ENCODE measurements around the gene GNAQ. TPM values are rescaled to one million over a fixed set of nuclear protein-coding genes. Genes with fewer than 3 reads are reported as not detected.

Gene GNAQ
- polyA plus RNA-seq, 2 of the 4 experiments (the other 2 are of a cell fraction), result 17.9 to 60.0 TPM

GRCh38 chr9:77917800-77918199 is 113.8 kb downstream of the GNAQ start (continued):
- TF ChIP-seq MAZ (IDR thresholded peaks at IDR 0.05; ENCODE audit: borderline replicate concordance, low read depth, low read length), result no peak
- TF ChIP-seq KDM1A (IDR thresholded peaks at IDR 0.05; ENCODE audit: low read depth), result no peak
- TF ChIP-seq PHF8 (IDR thresholded peaks at IDR 0.05; ENCODE audit: borderline replicate concordance, low read depth), result no peak
- TF ChIP-seq KDM5A (IDR thresholded peaks at IDR 0.05), result no peak
- no peak for TF ChIP-seq EP300 (IDR thresholded peaks at IDR 0.05)

GRCh38 chr9:77916820-77917219 is 114.8 kb downstream of the GNAQ start:
- ATAC-seq, result no peak
- no peak for FAIRE-seq
- no peak overlapping the region for H3K27ac ChIP-seq
- H3K9me3 ChIP-seq, result no peaks in the 10 kb centered on the region
- no peak overlapping the region for H3K4me3 ChIP-seq
- no peak for TF ChIP-seq USF2 (IDR thresholded peaks at IDR 0.05)
- TF ChIP-seq CBX2 (IDR thresholded peaks at IDR 0.05; ENCODE audit: borderline replicate concordance, low read depth), result no peak
- TF ChIP-seq SREBF2 (IDR thresholded peaks at IDR 0.05), result no peak
- TF ChIP-seq REST (IDR thresholded peaks at IDR 0.05), result no peak
- TF ChIP-seq PBX3 (IDR thresholded peaks at IDR 0.05), result no peak
- no peak for TF ChIP-seq ZSCAN20 (CRISPR knock-in tag; IDR thresholded peaks at IDR 0.05)
- TF ChIP-seq FOSB (CRISPR knock-in tag; IDR thresholded peaks at IDR 0.05), result no peak
- no peak for TF ChIP-seq NPAS2 (CRISPR knock-in tag; IDR thresholded peaks at IDR 0.05; ENCODE audit: borderline replicate concordance)
- TF ChIP-seq POLR2A (IDR thresholded peaks at IDR 0.05; ENCODE audit: low read length), result no peak
- TF ChIP-seq EP300 (IDR thresholded peaks at IDR 0.05), result no peak
- TF ChIP-seq JUNB (IDR thresholded peaks at IDR 0.05), result no peak
- no peak for TF ChIP-seq HOXB5 (CRISPR knock-in tag; IDR thresholded peaks at IDR 0.05)
- no peak for TF ChIP-seq FOXS1 (CRISPR knock-in tag; IDR thresholded peaks at IDR 0.05)
- TF ChIP-seq RNF2 (IDR thresholded peaks at IDR 0.05; ENCODE audit: borderline replicate concordance, low read depth), result no peak
- TF ChIP-seq TFCP2L1 (CRISPR knock-in tag; IDR thresholded peaks at IDR 0.05), result no peak
- no peak for TF ChIP-seq HEYL (CRISPR knock-in tag; IDR thresholded peaks at IDR 0.05)
- no peak overlapping the region for H3K4me2 ChIP-seq
- DNase-seq (ENCODE audit: low read depth in 1 of 2, low spot score in 1 of 2), result no peak
- WGBS (ENCODE audit: missing lambda C conversion rate), result 89% methylated on average over 3 of the region's 3 CpGs
- H3K4me1 ChIP-seq, result no peaks in the 10 kb centered on the region
- POLR2A ChIA-PET, result no interaction called here
- CTCF ChIA-PET, result interaction anchor here (1.3 kb wide), 1 partner anchor 12 kb away, joined by 4 read pairs; no protein-coding TSS in a partner anchor

GRCh38 chr9:77916410-77916819 is 115.2 kb downstream of the GNAQ start:
- Histone ChIP-seq H3K27ac (no peak overlapping the region), H3K4me2 (no peak overlapping the region), H3K9me3 (no peaks in the 10 kb centered on the region), H3K4me3 (no peak overlapping the region), H3K4me1 (no peaks in the 10 kb centered on the region)
- POLR2A ChIA-PET, result no interaction called here
- DNase-seq (ENCODE audit: low read depth in 1 of 2, low spot score in 1 of 2), result no peak
- ATAC-seq, result no peak
- FAIRE-seq, result no peak
- WGBS (ENCODE audit: missing lambda C conversion rate), result 84% methylated on average over 4 of the region's 4 CpGs
- CTCF ChIA-PET, result interaction anchor here (1.3 kb wide), 1 partner anchor 12 kb away, joined by 4 read pairs; no protein-coding TSS in a partner anchor
- TF ChIP-seq SREBF2 (IDR thresholded peaks at IDR 0.05), result no peak
- no peak for TF ChIP-seq USF2 (IDR thresholded peaks at IDR 0.05)
- TF ChIP-seq HEYL (CRISPR knock-in tag; IDR thresholded peaks at IDR 0.05), result no peak
- TF ChIP-seq RFX5 (IDR thresholded peaks at IDR 0.05), result no peak
- TF ChIP-seq ESRRA (IDR thresholded peaks at IDR 0.05; ENCODE audit: borderline replicate concordance, low read length), result no peak
- no peak for TF ChIP-seq HES2 (IDR thresholded peaks at IDR 0.05)
- no peak for TF ChIP-seq ELK1 (IDR thresholded peaks at IDR 0.05; ENCODE audit: low read depth, low read length)
- TF ChIP-seq HMGXB4 (CRISPR knock-in tag; IDR thresholded peaks at IDR 0.05; ENCODE audit: borderline replicate concordance), result no peak
- no peak for TF ChIP-seq PHF8 (IDR thresholded peaks at IDR 0.05; ENCODE audit: borderline replicate concordance, low read depth)
- no peak for TF ChIP-seq MAZ (IDR thresholded peaks at IDR 0.05; ENCODE audit: borderline replicate concordance, low read depth, low read length)
- no peak for TF ChIP-seq FOSB (CRISPR knock-in tag; IDR thresholded peaks at IDR 0.05)
- no peak for TF ChIP-seq ZC3H11A (IDR thresholded peaks at IDR 0.05)
- TF ChIP-seq POLR2A (IDR thresholded peaks at IDR 0.05; ENCODE audit: low read length), result no peak
